ENCODE results near the gene SAMM50. TPM values are rescaled to one million over a fixed set of nuclear protein-coding genes. Genes with fewer than 3 reads are reported as not detected.
A peak's percentile ranks its signal among the peaks of the same experiment; 100 is the strongest.

Gene SAMM50
- total and polyA plus RNA-seq, 10 donors, result 17.8 to 35.5 (median 28.0) TPM

DNA sequence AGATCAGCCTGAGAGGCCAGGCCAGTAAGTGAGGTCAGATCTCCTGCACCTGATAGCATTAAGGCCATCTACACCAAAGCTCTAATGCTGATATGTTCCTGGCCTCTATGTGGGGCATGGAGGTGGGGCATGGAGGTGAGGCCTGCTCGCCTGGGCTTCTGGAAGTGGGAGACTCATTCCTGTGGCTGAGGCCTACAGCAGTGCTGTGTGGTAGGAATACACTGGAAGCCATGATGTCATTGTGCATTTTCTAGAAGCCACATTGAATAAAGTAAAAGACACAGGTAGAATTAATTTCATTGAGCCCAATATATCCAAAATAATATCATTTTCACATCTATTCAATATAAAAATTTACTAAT is 28.9 kb upstream of the SAMM50 start:
- peaks cover 0 to 22% (median 17%) of the 10 kb centered on the region in 6 donors for H3K4me1 ChIP-seq
- no peak overlapping the region for H3K27ac ChIP-seq
- TF ChIP-seq POLR2AphosphoS5 (IDR thresholded peaks at IDR 0.05) (no peak), POLR2A (IDR thresholded peaks at IDR 0.05) (no peak)
- TF ChIP-seq, protein P1, sequence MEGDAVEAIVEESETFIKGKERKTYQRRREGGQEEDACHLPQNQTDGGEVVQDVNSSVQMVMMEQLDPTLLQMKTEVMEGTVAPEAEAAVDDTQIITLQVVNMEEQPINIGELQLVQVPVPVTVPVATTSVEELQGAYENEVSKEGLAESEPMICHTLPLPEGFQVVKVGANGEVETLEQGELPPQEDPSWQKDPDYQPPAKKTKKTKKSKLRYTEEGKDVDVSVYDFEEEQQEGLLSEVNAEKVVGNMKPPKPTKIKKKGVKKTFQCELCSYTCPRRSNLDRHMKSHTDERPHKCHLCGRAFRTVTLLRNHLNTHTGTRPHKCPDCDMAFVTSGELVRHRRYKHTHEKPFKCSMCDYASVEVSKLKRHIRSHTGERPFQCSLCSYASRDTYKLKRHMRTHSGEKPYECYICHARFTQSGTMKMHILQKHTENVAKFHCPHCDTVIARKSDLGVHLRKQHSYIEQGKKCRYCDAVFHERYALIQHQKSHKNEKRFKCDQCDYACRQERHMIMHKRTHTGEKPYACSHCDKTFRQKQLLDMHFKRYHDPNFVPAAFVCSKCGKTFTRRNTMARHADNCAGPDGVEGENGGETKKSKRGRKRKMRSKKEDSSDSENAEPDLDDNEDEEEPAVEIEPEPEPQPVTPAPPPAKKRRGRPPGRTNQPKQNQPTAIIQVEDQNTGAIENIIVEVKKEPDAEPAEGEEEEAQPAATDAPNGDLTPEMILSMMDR (IDR thresholded peaks at IDR 0.05 in 8 of 11, conservative IDR thresholded peaks at IDR 0.05 in 3 of 11), result no peak
- H3K36me3 ChIP-seq, result no peaks in the 10 kb centered on the region
- intact Hi-C loops (cut with DNase I; ENCODE audit: low total_unique reads), result no loop called here
- H3K9me3 ChIP-seq, result no peaks in the 10 kb centered on the region
- peaks cover 0 to 51% (median 23%) of the 10 kb centered on the region in 7 donors for H3K27me3 ChIP-seq (replicated peaks in 1 of 7)
- DNase-seq, result no peak
- no peak overlapping the region for H3K4me3 ChIP-seq
- 75 to 100% (median 82%) methylated on average over 1 of the region's 1 CpG for WGBS, 5 donors

DNA sequence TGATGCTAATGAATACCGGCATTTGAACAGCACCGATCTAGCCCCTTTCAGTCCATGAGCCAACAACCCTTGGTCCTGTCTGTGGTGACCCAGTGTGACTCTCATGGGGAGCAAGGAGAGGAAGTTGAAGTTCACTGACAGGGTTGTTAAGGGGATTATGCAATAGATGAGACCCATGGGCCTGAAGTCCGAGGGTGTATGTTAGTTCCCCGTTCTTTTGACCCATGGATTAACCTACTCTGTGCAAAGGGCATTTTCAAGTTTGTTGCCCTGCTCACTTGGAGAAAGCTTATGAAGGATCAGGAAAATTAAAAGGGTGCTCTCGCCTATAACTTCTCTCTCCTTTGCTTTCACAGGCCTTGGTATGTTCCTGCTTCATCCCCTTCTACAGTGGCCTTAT is 26.8 kb upstream of the SAMM50 start:
- Histone ChIP-seq H3K27ac (peak overlapping the region in 2 of 8 donors; percentile 16 to 23), H3K36me3 (no peaks in the 10 kb centered on the region), H3K9me3 (no peaks in the 10 kb centered on the region), H3K4me1 (peaks cover 0 to 11% (median 10%) of the 10 kb centered on the region in 6 donors), H3K4me3 (no peak overlapping the region), H3K27me3 (replicated peaks in 1 of 7) (peaks cover 0 to 38% (median 23%) of the 10 kb centered on the region in 7 donors)
- no peak for DNase-seq
- intact Hi-C loops (cut with DNase I; ENCODE audit: low total_unique reads), result no loop called here
- 51 to 72% (median 60%) methylated on average over 5 of the region's 5 CpGs for WGBS, 5 donors
- TF ChIP-seq POLR2A (IDR thresholded peaks at IDR 0.05), result no peak
- TF ChIP-seq, protein P1 (IDR thresholded peaks at IDR 0.05 in 8 of 11, conservative IDR thresholded peaks at IDR 0.05 in 3 of 11), result no peak
- no peak for TF ChIP-seq POLR2AphosphoS5 (IDR thresholded peaks at IDR 0.05)

DNA sequence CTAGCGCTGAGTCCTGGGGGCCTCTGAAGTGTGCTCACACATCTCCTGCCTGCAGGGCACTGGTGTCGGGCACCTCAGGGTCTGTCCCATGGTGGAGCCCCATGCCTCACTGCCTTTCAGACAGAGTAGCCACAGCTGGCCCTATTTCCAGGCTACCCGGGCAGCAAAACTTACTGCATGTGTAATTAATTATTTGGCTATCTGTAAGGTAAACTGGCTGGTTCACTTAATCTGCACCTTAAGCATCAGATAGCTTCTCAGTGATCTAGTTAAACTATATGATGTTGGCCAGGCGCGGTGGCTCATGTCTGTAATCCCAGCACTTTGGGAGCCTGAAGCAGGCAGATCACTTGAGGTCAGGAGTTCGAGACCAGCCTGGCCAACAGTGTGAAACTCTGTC is 26.3 kb upstream of the SAMM50 start:
- Histone ChIP-seq H3K4me1 (peaks cover 0 to 7% (median 6%) of the 10 kb centered on the region in 6 donors), H3K27ac (peak overlapping the region in 1 of 8 donors; percentile 23), H3K36me3 (no peaks in the 10 kb centered on the region), H3K27me3 (replicated peaks in 1 of 7) (peaks cover 0 to 34% (median 19%) of the 10 kb centered on the region in 7 donors), H3K9me3 (no peaks in the 10 kb centered on the region), H3K4me3 (no peak overlapping the region)
- intact Hi-C loops (cut with DNase I; ENCODE audit: low total_unique reads), result no loop called here
- DNase-seq, result no peak
- TF ChIP-seq, protein P1 (IDR thresholded peaks at IDR 0.05 in 8 of 11, conservative IDR thresholded peaks at IDR 0.05 in 3 of 11), result no peak
- TF ChIP-seq POLR2AphosphoS5 (IDR thresholded peaks at IDR 0.05), result no peak
- 77 to 89% (median 88%) methylated on average over 6 of the region's 6 CpGs for WGBS, 5 donors

DNA sequence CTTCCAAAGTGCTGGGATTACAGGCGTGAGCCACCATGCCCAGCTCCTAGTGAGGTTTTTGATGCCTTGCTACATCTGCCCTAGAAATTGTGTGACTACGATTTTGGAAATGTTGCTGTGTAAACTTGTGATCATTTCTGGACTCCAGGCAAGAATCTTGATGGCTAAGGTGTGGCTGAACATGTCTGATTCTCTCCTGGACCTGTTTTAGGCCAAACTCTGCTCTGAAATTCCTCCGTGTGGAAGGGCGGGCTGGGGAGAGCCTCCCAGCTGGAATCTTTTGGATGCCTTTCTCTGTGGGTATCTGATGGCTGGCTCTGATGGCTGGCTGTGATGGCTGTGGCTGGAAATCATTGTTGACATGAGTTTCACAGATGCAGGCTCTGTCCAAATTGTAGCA is 23.5 kb upstream of the SAMM50 start:
- no peaks in the 10 kb centered on the region for H3K9me3 ChIP-seq
- WGBS, 5 donors, result 75 to 91% (median 83%) methylated on average over 4 of the region's 4 CpGs
- TF ChIP-seq POLR2AphosphoS5 (IDR thresholded peaks at IDR 0.05), result no peak
- TF ChIP-seq, protein P1 (IDR thresholded peaks at IDR 0.05 in 8 of 11, conservative IDR thresholded peaks at IDR 0.05 in 3 of 11), result no peak
- no peak for TF ChIP-seq POLR2A (IDR thresholded peaks at IDR 0.05)
- H3K4me1 ChIP-seq, result no peaks in the 10 kb centered on the region
- no peak overlapping the region for H3K4me3 ChIP-seq
- no peaks in the 10 kb centered on the region for H3K36me3 ChIP-seq
- DNase-seq, result no peak
- intact Hi-C loops (cut with DNase I; ENCODE audit: low total_unique reads), result no loop called here
- H3K27me3 ChIP-seq (replicated peaks in 1 of 7), result peaks cover 0 to 26% (median 0%) of the 10 kb centered on the region in 7 donors
- no peak overlapping the region for H3K27ac ChIP-seq
